ENCODE results near the gene MGLL. TPM values are rescaled to one million over a fixed set of nuclear protein-coding genes. Genes with fewer than 3 reads are reported as not detected.

The MGLL gene
- total RNA-seq, 1 experiment from 2014 or later, result 42.4 TPM

DNA sequence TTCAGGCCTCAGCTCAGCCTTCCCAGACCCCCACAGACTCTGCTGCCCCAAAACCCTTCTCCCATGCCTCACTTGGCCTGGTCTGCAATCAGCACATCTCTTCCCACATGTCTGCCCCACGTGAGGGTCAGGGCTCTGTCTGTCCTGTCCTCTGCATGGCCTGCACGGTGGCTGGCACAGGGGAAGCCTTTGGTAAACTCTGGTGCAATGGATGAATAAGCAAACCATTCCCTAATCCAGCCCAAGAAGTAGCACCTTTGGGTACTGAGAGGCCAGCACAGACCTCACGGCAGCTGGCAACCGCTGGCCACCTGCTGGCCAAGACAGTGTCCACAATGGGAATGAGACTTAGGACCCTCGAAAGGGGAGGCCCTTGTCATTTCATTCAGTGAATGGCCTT lies 121.9 kb downstream of the MGLL start:
- no peak overlapping the region for H3K4me3 Mint-ChIP-seq (ENCODE audit: low read depth, unreplicated experiment)
- no peaks in the 10 kb centered on the region for H3K9me3 Mint-ChIP-seq (ENCODE audit: low read depth, unreplicated experiment)
- no TSS peak for BruUV-seq (replicated peaks)
- CTCF ChIA-PET, result no interaction called here
- no peak for TF ChIP-seq CTCF (IDR thresholded peaks at IDR 0.05; ENCODE audit: unreplicated experiment)
- no peak for DNase-seq
- no peaks in the 10 kb centered on the region for H3K27me3 Mint-ChIP-seq (ENCODE audit: unreplicated experiment)
- H3K4me1 Mint-ChIP-seq (ENCODE audit: low read depth, unreplicated experiment), result no peaks in the 10 kb centered on the region
- intact Hi-C loops (cut with micrococcal nuclease; ENCODE audit: unreplicated experiment), result no loop called here
- H3K27ac Mint-ChIP-seq (ENCODE audit: unreplicated experiment), result no peak overlapping the region
- peaks cover 5% of the 10 kb centered on the region for H3K36me3 Mint-ChIP-seq (ENCODE audit: insufficient read depth, unreplicated experiment)

DNA sequence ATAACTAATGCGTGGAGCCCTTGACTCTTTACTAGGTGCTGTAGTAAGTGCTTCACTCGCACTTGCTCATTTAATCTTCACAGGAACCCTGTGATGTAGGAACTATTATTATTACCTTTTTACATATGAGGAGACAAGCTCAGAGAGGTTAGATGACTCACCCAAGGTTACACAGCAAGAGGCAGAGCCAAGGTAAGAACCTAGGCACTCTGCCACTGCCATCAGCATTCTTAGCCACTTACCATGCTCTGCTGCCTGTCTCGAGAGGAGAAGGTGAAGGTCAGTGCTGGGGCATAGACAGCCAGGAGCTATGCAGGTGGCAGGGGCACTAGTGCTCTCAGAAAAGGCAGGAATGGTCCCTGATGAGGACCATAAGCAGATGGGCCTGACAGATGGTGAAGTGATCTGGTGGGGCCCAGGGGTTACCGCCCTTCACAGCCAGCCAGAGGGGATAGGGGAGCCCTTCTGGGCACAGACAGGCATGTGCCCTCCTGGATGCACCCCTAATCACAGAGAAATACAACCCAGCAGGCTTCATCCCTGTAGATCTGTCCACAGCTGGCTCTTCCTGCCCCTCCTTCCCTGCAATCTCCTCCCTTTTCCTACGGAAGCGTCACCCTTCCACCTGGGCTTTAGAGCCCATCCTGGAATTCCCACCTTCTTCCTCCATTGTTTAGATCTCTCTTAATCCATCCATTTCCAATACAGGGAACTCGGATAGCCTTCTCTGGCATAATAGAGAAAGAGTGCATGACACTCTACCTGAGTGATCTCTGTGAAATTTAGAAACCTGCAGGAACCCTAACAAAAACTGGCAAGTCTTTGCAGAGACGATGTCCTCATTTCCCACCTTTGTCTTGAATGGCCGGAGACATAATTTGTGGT lies 122.7 kb downstream of the MGLL start:
- H3K27ac Mint-ChIP-seq (ENCODE audit: unreplicated experiment), result no peak overlapping the region
- no peaks in the 10 kb centered on the region for H3K27me3 Mint-ChIP-seq (ENCODE audit: unreplicated experiment)
- no peak overlapping the region for H3K4me3 Mint-ChIP-seq (ENCODE audit: low read depth, unreplicated experiment)
- no peak for TF ChIP-seq CTCF (IDR thresholded peaks at IDR 0.05; ENCODE audit: unreplicated experiment)
- no TSS peak for BruUV-seq (replicated peaks)
- peaks cover 8% of the 10 kb centered on the region for H3K36me3 Mint-ChIP-seq (ENCODE audit: insufficient read depth, unreplicated experiment)
- DNase-seq, result no peak
- H3K9me3 Mint-ChIP-seq (ENCODE audit: low read depth, unreplicated experiment), result no peaks in the 10 kb centered on the region
- no peaks in the 10 kb centered on the region for H3K4me1 Mint-ChIP-seq (ENCODE audit: low read depth, unreplicated experiment)
- CTCF ChIA-PET, result no interaction called here
- intact Hi-C loops (cut with micrococcal nuclease; ENCODE audit: unreplicated experiment), result loop anchor here (5.0 kb wide), 1 partner anchor 48 kb away; no protein-coding TSS in a partner anchor

DNA sequence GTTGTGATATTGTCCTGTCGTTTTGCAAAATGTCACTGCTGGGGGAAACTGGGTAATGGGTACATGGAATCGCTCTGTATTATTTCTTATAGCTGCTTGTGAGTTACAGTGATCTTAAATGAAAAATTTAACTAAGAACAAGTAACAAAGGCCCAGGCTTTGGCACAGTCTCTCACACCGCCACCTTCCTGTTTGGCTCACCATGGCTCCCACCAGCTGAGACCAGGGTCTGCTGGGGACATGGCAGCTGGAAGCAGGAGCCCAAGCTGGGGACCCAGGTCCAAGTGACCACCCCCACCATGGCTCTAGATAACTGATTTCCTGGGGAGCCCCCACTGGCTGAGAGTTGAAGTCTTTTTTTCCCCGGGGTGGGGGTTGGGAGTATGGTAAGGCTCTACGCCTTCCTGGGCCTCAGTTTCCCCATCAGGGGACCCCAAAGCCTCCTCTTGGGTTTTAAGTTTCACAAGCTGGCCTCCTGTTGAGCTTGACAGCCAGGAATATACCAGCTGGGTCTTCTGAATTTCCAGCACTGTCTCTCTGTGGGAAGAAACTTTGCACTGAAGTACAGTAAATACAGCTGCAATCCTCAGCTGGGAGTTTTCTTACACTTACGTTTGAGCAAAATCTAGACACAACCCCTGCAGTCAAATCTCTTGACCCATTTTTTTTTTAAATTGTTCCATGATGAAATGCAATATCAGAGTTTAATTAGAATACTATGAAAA lies 123.5 kb downstream of the MGLL start:
- CTCF ChIA-PET, result no interaction called here
- no peaks in the 10 kb centered on the region for H3K9me3 Mint-ChIP-seq (ENCODE audit: low read depth, unreplicated experiment)
- no peaks in the 10 kb centered on the region for H3K4me1 Mint-ChIP-seq (ENCODE audit: low read depth, unreplicated experiment)
- no peaks in the 10 kb centered on the region for H3K27me3 Mint-ChIP-seq (ENCODE audit: unreplicated experiment)
- no peak for DNase-seq
- BruUV-seq (replicated peaks), result no TSS peak
- H3K4me3 Mint-ChIP-seq (ENCODE audit: low read depth, unreplicated experiment), result no peak overlapping the region
- intact Hi-C loops (cut with micrococcal nuclease; ENCODE audit: unreplicated experiment), result loop anchor here (5.0 kb wide), 1 partner anchor 48 kb away; no protein-coding TSS in a partner anchor
- H3K36me3 Mint-ChIP-seq (ENCODE audit: insufficient read depth, unreplicated experiment), result peaks cover 12% of the 10 kb centered on the region
- TF ChIP-seq CTCF (IDR thresholded peaks at IDR 0.05; ENCODE audit: unreplicated experiment), result no peak
- no peak overlapping the region for H3K27ac Mint-ChIP-seq (ENCODE audit: unreplicated experiment)

GRCh38 chr3:127698286-127698685 lies 124.0 kb downstream of the MGLL start:
- CTCF ChIA-PET, result interaction anchor here (1.8 kb wide), 1 partner anchor 261 kb away, joined by 9 read pairs; no protein-coding TSS in a partner anchor
- DNase-seq, result no peak
- no peak overlapping the region for H3K27ac Mint-ChIP-seq (ENCODE audit: unreplicated experiment)

More at GRCh38 chr3:127698286-127698685, 124.0 kb downstream of the MGLL start:
- Mint-ChIP-seq H3K27me3 (ENCODE audit: unreplicated experiment) (no peaks in the 10 kb centered on the region), H3K4me1 (ENCODE audit: low read depth, unreplicated experiment) (no peaks in the 10 kb centered on the region), H3K4me3 (ENCODE audit: low read depth, unreplicated experiment) (no peak overlapping the region), H3K36me3 (ENCODE audit: insufficient read depth, unreplicated experiment) (peaks cover 12% of the 10 kb centered on the region), H3K9me3 (ENCODE audit: low read depth, unreplicated experiment) (no peaks in the 10 kb centered on the region)
- no peak for TF ChIP-seq CTCF (IDR thresholded peaks at IDR 0.05; ENCODE audit: unreplicated experiment)
- intact Hi-C loops (cut with micrococcal nuclease; ENCODE audit: unreplicated experiment), result loop anchor here (5.0 kb wide), 1 partner anchor 49 kb away; no protein-coding TSS in a partner anchor
- BruUV-seq (replicated peaks), result no TSS peak
